HG03139 (cell line): ENCODE measurements around the gene SUSD3.

Experiments
- ATAC-seq: cut with Tn5 transposase; IDR thresholded peaks from one replicate; pipeline ENCODE4 v1.9.1; 2021; ENCODE audit not compliant: unreplicated experiment

The SUSD3 gene

DNA sequence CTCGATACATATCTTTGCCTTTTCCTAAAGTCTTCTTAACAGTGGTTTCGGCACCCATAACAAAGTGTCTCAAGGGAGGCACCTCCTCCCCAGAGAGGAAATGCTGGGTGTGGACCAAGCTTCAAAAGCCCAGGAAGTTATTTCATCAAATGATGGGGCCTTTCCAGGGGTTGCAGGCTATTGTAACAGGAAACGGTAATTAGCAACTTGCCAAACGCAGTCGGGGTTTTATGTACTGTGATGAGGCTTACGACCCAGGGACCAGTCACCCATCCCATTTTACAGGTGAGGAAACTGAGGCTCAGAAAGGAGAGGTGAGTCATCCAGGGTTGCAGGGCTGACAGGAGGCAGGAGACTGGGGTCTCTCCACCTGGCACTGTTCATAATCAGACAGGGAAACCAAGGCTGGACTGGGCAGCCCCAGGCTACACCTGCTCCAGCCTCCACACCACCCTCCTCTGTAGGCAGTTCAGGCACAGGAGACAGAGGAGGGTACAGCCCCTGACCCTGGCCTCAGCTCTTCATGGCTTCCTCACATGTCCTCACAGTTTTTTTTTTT, 30.0 kb upstream of the SUSD3 start:
- ATAC-seq, result no peak

DNA sequence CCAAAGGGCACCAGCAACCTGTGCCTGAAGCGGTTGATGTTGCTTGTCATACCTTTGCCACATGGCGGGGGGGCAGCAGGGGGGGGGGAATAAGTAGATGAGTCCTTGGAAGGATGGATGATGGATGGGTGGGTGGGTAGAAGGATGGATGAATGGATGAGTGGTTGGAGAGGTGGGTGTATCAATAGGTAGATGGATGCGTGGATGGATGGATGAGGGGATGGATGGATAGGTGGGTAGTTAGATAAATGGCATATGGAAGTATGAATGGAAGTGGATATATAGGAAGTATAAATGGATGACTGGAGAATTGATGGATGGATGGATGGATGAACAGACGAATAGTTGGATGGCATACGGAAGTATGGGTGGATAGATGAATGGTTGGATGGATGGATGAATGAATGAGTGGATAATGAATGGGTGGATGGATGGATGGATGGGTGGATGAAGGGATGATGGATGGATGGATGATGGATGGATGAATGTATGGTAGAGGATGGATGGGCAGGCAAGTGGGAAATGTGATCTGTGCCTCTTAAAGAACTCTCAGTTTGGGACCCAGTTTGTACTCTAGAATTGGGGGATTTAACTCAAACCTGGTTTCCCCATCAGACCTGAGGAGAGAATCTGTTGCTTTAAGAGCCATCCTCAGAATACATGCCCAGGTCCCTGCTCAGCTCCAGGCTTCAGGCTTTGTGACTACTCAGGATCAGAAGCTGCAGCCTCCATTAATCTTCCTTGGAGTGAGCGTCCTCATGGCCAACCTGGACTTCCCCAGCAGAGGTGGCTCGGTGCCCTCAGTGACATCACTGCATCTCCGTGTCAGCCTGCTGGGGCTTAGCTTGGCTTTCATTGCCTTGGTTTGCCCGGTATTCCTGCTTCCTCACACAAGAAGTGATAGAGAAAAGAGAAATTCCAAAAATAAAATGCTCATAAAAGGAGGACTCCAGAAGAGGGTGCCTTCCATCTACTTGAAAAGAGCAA, 27.6 kb upstream of the SUSD3 start:
- ATAC-seq, result no peak

DNA sequence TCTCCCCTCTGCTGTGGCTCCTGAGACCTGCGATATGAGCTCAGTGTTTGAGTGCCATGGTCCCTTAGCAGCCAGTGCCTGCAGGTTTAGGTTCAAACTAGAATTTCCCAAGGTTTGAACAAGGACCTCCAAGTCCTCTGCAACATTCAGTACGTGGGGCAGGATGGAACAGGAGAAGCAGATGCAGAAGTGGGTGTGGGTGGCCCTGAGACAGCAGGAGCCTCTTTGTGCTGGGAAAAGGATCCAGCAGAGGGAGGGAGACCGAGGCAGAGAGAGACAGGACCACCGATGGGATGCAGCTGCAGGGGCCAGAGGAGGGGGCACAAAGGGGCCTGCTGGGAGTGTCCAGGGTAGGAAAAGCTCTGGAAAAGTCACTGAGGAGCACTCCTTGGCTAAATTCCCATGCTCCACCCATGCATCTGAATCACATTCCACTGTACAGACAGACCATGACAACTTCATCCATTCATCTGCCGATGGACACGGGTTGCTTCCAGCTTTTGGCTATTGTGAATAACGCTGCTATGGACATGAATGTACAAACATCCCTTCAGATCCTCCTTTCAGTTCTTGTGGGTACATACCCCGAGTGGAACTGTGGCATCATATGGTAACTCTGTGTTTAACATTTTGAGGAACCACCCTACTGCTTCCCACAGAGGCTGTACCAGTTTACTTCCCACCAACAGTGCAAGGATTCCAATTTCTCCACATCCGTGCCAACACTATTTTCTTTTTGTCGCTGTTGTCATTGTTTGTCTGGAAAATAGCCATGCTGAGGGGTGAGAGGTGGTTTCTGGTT, 26.7 kb upstream of the SUSD3 start:
- no peak for ATAC-seq

DNA sequence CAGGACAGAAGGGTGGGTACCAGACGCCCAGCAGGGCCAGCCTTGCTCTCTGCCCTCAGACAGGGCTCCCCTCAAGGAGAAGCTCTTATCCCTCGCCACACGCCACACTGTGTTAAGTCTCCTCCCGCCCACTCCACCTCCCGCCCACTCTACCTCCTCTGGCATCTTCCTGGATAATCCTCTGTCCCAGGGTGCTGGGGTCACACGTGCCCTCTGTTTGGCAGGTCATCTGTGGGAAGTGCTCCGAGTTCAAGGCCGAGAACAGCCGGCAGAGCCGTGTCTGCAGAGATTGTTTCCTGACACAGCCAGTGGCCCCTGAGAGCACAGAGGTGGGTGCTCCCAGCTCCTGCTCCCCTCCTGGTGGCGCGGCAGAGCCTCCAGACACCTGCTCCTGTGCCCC, 26.0 kb upstream of the SUSD3 start:
- no peak for ATAC-seq

DNA sequence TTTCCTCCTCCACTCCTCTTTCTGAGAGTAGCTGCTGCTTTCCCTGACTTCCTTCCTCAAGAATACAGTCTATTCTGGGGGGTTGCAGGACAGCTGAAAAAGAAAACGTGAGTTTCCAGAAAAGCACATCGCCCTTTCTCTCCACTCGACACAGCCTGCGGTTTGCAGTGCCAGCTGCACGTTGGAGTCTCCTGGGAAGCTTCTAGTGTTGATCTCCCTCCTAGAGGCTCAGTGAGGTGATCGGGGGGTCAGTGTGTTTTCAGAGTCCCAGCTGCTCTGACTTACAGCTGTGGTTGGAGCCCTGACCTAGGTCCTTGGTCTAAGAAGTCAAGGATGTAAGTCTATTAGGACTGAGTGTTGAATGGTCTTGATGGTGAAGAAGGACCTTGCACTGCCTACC, 25.0 kb upstream of the SUSD3 start:
- ATAC-seq, result no peak

DNA sequence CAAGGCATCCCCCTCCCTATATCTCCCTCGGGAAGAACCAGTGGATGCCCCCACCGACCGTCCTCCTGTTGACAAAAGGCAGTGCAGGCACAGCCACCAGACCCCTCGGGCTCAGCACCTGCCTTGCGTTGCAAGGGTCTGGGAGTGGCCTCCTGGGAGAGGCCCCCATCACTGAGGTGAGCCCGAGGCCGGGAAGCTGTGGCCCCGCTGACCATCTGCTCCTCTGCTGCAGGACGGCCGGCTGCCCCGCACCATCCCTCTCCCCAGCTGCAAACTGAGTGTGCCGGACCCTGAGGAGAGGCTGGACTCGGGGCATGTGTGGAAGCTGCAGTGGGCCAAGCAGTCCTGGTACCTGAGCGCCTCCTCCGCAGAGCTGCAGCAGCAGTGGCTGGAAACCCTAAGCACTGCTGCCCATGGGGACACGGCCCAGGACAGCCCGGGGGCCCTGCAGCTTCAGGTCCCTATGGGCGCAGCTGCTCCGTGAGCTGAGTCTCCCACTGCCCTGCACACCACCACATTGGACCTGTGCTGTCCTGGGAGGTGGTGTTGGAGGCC, 23.3 kb upstream of the SUSD3 start:
- no peak for ATAC-seq

DNA sequence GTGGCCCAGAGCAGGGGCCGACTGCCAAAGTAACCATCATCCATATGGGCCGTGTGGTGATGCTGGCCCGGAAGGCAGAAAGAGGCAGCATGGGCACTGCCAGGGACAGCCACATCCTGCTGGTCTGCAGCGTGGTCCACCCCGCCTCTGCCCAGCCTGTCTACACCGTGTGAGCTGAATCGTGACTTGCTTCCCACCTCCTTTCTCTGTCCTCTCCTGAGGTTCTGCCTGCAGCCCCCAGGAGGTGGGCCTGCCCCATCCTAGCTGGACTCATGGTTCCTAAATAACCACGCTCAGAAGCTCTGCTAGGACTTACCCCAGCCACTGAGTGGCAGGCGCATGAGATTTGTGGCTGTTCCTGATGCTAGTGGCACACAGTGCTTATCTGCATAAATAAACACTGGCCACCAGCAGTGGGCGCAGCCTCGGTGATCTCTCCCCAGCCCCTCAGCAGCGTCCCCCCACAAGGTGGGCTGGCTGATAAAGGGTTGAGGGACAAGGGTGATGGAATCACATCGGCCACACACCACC, 22.6 kb upstream of the SUSD3 start:
- ATAC-seq, result no peak

DNA sequence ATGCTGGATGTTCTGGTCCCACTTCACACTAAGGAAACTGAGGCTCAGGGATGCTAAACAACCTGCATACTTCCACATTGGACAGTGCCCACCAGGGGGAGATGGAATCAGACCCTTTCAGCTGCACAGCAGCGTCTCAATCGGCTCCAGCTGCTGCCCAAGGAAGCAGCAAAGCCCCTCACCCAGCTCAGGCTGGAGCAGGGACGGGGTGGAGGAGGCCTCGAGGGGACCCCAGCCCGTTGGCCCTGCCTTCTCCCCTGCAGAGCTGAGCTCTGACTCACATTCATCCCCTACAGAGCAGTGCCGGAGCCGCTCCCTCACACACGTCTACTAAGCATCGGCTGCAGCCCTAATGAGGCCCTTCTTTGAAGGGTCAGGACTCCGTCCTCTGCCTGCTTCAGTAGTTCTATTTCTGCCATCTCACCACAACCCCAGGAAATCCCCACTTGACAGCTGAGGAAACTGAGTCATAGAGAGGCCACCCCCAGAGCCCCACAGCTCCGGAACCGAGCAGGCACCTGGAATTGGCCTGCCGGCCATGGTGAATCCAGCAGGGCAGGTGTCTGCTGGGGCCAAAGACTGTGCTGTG, 21.5 kb upstream of the SUSD3 start:
- ATAC-seq, result no peak

DNA sequence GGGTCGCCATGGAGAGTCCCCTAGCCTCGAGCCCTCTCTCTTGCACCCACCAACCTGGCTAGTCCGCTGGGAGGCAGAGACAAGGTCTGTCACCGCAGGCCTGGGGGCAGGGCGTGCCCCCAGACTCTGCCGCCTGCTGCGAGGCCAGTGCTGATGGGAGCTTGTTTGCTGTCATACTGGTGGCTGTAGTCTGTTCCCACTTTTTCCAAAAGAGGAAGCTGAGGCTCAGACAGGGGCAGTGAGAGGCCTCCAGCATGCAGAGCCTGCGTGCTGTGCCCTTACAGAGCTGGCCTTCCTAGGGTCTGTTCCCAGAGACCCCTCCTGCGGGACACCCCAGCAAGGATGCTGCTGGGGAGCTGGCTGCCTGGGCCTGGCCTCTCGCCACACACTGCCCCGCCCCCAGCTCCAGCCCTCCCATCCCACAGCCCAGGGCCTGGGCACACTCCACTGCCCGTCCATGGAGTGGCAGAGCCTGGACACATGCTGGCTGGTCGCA, 21.0 kb upstream of the SUSD3 start:
- ATAC-seq, result no peak

DNA sequence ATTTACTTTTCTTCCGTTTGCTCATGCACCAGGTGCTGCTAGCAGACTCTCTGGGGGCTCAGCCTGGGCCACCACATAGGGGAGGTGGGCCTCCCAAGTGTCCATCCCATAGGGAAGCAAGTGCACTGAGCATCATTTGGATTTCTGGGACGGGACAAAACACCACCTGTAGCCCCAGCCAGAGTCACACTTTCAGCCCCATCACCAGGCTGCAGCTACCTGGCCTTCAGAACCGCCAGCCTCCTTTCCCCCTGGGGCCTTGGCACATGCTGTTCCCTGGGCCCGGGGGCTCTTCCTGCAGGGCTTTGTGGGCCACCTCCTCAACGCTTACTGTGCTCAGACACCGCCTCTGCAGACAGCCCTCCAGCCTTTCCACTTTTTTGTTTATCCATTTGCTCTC, 19.6 kb upstream of the SUSD3 start:
- ATAC-seq, result no peak

DNA sequence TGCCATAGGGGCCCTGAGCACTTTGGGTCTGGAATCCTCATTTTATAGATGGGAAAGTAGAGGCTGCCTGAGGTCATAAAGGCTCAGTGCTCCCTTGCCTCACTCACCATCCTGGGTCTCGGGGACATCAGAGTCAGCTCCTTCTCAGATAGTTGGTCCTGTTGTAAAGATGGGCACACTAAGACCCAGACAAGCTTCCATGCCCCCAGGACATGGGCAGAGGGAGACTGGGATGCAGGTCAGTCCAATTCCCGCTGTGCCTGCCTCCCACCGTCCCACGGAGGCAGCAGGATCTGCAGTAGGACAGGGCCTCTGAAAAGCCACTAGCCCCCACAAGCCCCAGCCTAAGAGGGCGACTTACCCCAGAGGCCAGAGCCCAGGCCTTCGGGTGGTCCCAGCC, 19.0 kb upstream of the SUSD3 start:
- ATAC-seq, result no peak

DNA sequence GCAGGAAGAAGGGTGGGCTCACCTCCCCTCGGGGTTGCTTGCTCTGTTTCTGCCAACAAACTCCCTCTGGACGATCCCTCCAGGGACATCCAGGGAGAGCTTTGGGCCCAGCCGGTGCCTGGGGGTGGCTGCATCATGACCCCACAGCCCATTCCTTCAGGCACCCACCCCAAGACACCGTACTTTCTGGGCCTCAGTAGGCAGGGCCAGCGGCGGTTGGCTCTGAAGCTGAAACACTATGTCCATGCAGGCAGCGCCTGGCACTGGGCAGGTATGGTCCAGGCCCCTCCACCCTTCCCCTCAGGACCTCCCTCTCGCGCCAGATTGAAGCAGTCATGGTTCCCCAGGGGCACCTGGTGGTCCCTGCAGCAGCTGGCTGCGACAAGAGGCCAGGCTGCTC, 18.5 kb upstream of the SUSD3 start:
- ATAC-seq, result no peak

DNA sequence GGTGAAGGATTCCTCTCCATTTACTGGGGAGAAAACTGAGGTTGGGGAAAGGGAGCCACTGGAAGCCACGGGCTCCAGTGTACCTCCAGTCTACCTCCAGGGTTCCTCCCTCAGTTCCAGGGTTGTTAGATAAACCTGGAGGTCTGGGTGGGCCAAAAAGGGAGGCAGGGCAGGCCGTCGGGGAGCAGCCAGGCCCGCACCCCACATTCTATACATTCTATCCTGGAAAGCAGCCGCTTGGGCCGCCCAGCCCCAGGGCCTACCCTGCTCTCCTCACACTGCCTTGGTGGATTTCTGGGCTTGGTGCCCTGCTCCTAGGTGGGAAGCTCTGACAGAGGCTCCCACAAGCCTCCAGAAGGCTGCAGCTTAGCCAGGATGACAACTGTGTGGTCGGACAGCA, 18.1 kb upstream of the SUSD3 start:
- no peak for ATAC-seq

DNA sequence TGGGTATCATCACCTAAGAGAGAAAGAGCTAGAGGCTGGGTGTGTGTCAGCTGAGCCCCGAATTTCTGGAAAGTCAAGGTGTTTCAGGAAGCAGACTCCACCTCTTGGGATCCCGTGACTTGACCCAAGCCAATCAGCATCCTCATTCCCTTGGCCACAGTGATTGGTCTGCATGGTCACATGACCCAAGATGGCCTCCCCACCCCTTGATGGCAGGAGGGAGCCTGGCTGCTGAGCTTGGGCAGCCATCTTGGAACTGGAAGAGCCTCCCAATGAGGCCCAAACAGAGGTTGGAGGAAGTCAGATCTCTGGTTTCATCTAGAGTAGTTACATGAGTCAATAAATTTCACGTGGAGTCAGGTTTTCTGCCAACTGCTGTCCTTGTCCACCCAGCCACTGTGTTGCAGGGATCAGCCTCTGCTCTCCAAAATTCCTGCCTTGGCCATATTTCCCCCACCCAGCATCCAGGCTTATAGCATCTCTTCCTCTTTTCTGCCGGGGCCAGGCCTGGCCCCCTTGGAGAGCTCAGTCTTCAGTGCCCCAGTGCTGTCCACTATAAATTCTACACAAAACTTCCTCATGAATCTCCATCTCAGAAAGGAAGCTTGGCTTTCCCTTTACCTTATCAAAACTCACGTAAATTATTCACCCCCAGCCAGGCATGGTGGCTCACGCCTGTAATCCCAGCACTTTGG, 17.2 kb upstream of the SUSD3 start:
- no peak for ATAC-seq

DNA sequence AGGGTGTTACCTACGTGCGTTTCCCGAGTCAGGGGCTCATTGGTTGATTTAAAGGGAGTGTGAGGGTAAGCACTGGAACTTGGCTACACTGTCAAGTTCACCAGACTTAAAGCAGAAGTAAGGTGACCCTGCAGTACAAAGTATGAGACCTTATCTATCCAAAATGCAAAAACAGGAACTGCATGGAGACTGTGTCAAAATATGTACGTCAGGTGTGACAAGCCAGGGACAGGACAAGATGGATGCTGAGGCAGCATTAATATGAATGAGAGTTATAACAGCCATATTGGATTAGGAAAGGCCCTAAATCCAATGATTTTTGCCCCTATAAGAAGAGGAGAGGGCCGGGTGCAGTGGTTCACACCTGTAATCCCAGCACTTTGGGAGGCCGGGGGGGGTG, 15.4 kb upstream of the SUSD3 start:
- no peak for ATAC-seq

DNA sequence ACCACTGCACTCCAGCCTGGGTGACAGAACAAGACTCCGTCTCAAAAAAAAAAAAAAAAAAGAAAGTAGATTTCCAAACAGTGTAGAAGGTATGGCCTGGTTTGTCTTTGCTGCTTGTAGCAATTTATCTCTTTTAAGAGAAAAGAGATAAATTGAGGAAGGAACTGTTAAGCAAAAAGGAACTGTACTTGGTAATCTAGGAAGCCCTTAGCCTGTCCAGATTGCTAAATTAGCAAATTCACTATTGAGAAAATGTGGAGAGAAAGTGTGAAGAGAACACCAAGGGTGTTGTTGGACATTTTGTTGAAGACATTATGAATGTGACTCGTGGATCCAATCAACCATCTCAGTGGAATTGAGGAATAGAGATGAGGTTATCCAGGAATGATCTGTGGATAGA, 13.0 kb upstream of the SUSD3 start:
- ATAC-seq, result no peak

DNA sequence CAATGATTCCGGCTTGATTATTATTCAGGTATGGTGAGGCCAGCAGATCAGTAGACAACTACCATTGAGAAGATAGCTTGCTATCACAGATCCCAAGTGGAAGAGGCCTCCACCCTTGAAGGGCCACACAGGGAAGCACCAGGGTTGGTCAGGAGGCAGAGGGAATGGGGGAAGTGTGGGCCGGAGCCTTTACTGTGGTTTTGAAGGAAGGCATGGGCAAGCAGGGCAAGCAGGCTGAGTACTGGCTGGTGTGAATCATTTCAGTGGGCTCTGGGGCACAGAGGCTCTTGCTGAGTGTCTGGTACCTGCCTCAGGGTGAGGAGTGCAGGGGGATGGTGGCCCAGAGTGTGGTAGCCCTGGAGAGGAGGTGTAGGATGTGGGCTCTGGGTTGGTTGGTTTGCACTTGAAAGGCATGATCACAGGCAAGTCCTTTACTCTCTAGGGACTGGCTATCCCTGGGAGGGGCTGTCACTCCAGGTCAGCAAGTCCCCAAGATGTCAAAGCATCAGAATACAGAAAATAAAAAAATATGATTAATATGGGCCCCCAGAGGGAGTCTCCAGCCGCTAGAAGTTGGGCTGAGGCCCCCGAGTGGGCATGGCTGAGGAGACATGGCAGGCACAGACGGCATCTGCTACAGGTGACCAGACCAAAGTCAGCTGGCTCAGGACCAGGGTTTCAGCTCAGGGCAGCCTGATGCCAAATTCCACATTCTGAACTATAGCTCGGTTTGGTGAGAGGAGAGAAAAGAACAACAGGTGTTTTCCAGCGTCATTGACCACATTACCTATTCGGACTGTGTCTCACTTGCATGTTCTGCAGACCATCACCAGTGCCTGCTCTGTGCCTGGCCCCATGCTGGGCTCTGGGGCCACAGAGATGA, 9.7 kb upstream of the SUSD3 start:
- ATAC-seq, result no peak

DNA sequence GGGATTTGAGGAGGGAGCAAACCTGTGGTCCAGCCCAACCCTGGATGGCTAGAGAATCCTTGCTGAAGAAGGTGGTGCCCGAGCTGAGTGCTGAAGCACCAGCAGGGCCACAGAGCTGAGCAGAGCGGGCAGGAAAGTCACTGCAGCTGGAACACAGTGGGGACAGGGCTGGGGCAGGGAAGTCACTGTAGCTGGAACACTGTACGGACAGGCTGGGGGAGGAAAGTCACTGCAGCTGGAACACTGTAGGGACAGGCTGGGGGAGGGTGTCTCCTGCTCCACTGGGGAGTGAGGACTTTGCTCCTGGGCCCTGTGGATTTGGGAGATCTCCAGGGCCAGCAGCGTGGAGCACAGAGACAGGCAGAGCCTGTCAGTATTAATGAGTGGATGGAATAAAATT, 9.0 kb upstream of the SUSD3 start:
- no peak for ATAC-seq

DNA sequence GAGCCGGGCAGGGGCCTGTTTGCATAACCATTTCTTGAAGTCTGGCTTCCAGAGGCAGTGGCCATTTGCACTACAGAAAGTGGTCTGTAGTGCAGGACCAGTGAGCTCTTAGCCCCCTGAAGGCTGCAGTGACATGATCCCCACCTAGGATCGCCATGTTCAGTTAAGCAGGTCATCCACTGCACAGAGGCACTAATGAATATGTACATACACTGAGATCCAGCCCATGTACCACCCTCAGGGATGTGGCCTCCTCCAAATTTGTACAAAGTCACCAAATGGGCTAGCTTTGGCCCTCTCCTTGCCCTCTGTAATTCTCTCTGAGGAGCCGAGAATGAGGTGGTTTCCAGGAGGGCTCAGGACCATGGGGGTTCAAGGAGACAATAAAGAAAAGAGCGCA, 8.3 kb upstream of the SUSD3 start:
- ATAC-seq, result no peak
